Myocyte (in vitro differentiated cells): ENCODE results near the gene CYB5R4. TPM values are rescaled to one million over a fixed set of nuclear protein-coding genes. Genes with fewer than 3 reads are reported as not detected.

Experiments used
- DNase-seq: peaks from one replicate; pipeline ENCODE4 v3.0.0-alpha.2; 2012; ENCODE audit warnings: low read depth
- total RNA-seq: library from RNA; depleted of rRNA; stranded (reverse); fragments of >200 nt; gene quantifications from 2 replicates; pipeline ENCODE4 v1.2.3, GENCODE V29; 2014

CYB5R4 gene
- total RNA-seq, 1 donor from 2014 or later: 24.6 TPM

DNA sequence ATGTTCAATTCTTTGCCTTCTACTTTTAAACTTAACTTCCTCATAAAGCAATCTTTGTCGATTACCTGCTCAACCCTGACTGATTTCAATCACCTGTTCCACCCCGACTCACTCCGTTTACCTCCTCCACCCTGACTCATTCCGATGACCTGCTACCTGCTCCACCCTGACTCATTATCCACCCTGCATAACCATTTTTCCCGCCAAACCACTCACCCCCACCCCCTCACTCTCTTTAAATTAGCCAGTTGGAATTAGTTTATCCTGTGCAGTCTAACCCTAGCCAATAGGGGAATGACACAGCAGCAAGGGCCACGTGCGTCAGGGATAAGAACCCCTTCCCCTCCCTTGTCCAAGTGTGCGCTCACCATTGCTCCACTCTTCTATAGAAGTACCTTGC is 117.4 kb downstream of the CYB5R4 start:
- DNase-seq: no peak

GRCh38 chr6:83978324-83978734 is 118.8 kb downstream of the CYB5R4 start:
- no peak for DNase-seq

DNA sequence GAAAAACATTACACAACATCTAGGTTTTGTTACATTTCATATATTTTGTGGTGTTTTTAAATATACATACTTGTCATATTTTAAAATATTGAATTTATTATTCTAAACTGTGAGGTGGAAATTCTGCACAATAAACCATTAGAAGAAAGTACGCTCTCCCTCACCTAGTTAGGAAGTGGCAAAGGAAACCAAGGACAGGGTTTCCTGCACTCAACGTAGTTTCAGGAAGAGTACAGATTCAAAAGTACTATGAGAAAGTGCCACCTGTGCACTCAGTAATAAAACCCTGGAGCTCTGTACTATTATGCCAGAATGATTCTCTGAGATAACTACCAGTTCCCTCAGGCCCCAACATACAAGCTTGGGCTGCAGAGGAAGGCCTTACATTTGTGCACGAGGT is 119.5 kb downstream of the CYB5R4 start:
- no peak for DNase-seq

GRCh38 chr6:83984411-83984810 is 124.9 kb downstream of the CYB5R4 start:
- DNase-seq: no peak

DNA sequence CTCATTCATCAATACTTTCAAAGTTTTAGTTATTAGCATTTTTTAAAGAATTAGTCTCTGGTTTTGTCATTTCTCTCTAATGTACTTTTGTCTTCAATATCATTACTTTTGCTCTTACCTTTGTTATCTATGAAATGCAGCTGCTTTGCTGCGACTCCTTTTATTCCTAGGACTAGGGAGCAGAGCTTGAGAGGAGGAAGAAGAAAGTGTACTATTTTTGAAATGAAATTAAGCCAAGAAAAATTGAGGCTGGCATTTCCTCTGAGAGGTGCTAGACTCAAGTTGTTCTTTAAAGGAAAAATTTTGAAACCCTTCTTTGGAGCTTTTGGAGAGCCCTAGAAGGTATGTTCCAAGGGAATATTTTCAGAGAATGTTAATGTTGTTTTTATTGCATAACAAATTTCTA is 125.8 kb downstream of the CYB5R4 start:
- no peak for DNase-seq

GRCh38 chr6:83985715-83986114 is 126.2 kb downstream of the CYB5R4 start:
- no peak for DNase-seq

- no peak for DNase-seq
These were observed 138.6 kb downstream of the CYB5R4 start for GRCh38 chr6:83998021-83998584.

GRCh38 chr6:84001119-84001518 is 141.6 kb downstream of the CYB5R4 start:
- DNase-seq: no peak

- DNase-seq: no peak
These were observed 142.7 kb downstream of the CYB5R4 start for GRCh38 chr6:84002226-84002625.

GRCh38 chr6:84003131-84003530 is 143.6 kb downstream of the CYB5R4 start:
- no peak for DNase-seq

- no peak for DNase-seq
These were observed 144.2 kb downstream of the CYB5R4 start for GRCh38 chr6:84003654-84004053.

DNA sequence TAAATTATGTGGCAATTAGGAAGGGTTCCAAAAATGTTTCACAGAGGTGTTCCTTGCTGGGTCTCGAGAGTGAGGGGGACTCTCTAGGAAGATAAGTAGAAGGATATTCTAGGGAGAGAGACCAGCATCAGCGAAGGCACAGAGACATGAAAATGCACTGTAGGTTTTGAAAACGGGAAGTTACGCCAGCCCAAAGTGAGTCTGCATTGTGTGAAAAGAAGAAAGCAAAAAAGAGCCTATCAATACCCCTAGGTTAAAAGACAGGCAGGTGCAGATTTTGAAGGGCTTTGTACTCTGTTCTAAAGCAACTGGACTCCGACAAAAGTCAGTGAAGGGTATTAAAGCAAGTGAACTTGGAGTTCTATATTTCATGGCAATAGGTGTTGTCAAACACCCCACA is 148.4 kb downstream of the CYB5R4 start:
- DNase-seq: no peak

- no peak for DNase-seq
These were observed 153.9 kb downstream of the CYB5R4 start for GRCh38 chr6:84013354-84013753.

- DNase-seq: no peak
These were observed 154.4 kb downstream of the CYB5R4 start for GRCh38 chr6:84013931-84014330.

- no peak for DNase-seq
These were observed 156.5 kb downstream of the CYB5R4 start for GRCh38 chr6:84016029-84016428.

Other genes starting within 250 kb of the CYB5R4 start
- 0.19 TPM in 1 of 2 replicates, not detected in the other for gene SNAP91, start 150.6 kb upstream of the CYB5R4 start, total RNA-seq
- gene RIPPLY2, start 6.3 kb upstream of the CYB5R4 start, total RNA-seq: not detected in 2 replicates
- 7.0 and 8.5 TPM in 2 replicates for gene MRAP2, start 174.1 kb downstream of the CYB5R4 start, total RNA-seq